Lung (tissue), 12 donors: ENCODE measurements around the gene LTBP1. TPM values are rescaled to one million over a fixed set of nuclear protein-coding genes. Genes with fewer than 3 reads are reported as not detected.

Experiments
- ATAC-seq: fragments of 200-7000 bp; cut with Tn5 transposase; one replicate; pipeline ENCODE4 v1.9.1; 2020; ENCODE audit warnings: moderate number of reproducible peaks; ENCODE audit not compliant: insufficient read depth, low FRiP score
- DNase-seq, 3 donors: peaks; one replicate each; pipeline ENCODE4 v3.0.0-alpha.2; 2013 to 2017
- H3K27ac ChIP-seq, 2 donors: one replicate each; pipeline ENCODE4 v1.5.1; 2013; ENCODE audit warnings: mild to moderate bottlenecking in 2 of 2, moderate library complexity in 2 of 2, control low read depth in 1 of 2, inconsistent platforms in 1 of 2, low read depth in 1 of 2, low read length in 1 of 2
- H3K27me3 ChIP-seq, 3 donors: one replicate each; pipeline ENCODE4 v1.5.1; 2013; ENCODE audit warnings: low read length in 2 of 3; ENCODE audit not compliant: control insufficient read depth in 3 of 3, insufficient read depth in 3 of 3
- H3K36me3 ChIP-seq, 4 donors: one replicate each; pipeline ENCODE4 v1.5.1; 2013; ENCODE audit warnings: low read length in 4 of 4, mild to moderate bottlenecking in 1 of 4, moderate library complexity in 1 of 4; ENCODE audit not compliant: control insufficient read depth in 4 of 4, insufficient read depth in 4 of 4
- H3K4me1 ChIP-seq, 5 donors: one replicate each; pipeline ENCODE4 v1.5.1; 2013; ENCODE audit warnings: low read length in 5 of 5, mild to moderate bottlenecking in 2 of 5, moderate library complexity in 1 of 5; ENCODE audit not compliant: control insufficient read depth in 5 of 5, insufficient read depth in 5 of 5
- H3K4me3 ChIP-seq: one replicate; pipeline ENCODE4 v1.5.1; 2013; ENCODE audit warnings: mild to moderate bottlenecking, control low read depth, moderate library complexity
- H3K9ac ChIP-seq, 2 donors: one replicate each; pipeline ENCODE4 v1.5.1; 2013; ENCODE audit warnings: low read length in 2 of 2, control low read depth in 1 of 2; ENCODE audit not compliant: insufficient read depth in 1 of 2
- H3K9me3 ChIP-seq, 4 donors: one replicate each; pipeline ENCODE4 v1.5.1; 2013; ENCODE audit warnings: low read length in 3 of 4, mild to moderate bottlenecking in 1 of 4, moderate library complexity in 1 of 4; ENCODE audit not compliant: control insufficient read depth in 4 of 4, insufficient read depth in 3 of 4
- CTCF ChIP-seq: IDR thresholded peaks from 2 replicates; pipeline ENCODE4 v1.5.1; 2012; ENCODE audit warnings: mild to moderate bottlenecking; ENCODE audit errors: control extremely low read depth, extremely low read depth
- WGBS, 2 donors: extraction: QIAGEN DNeasy Blood & Tissue Kit; methylation state at CpG; one replicate each; pipeline ENCODE4 v1.1.7; 2013; 5-methylcytosine and 5-hydroxymethylcytosine counted together
- polyA plus RNA-seq, 2 donors: library from polyadenylated mRNA; stranded (reverse); fragments of 200-250 nt; gene quantifications; one replicate each; pipeline ENCODE4 v1.2.1, GENCODE V29; 2013
- total RNA-seq, 2 donors: library from RNA; depleted of rRNA in 1 of 2; stranded (reverse); fragments of >200 nt in 1 of 2; gene quantifications; one replicate each; pipeline ENCODE4 v1.2.1, GENCODE V29; 2014 to 2021
- donor health status: control.
- donor health status: control.
- donor health status: Bipolar disorder and iron deficiency.
- donor health status: healthy.
- donor health status: DM: yes; HTN: yes; CAD: no.

The LTBP1 gene
- total and polyA plus RNA-seq, 4 donors = 8.8 to 57.4 (median 28.6) TPM

- no peak for DNase-seq
- 85 to 87% methylated on average over 2 of the region's 2 CpGs for WGBS, 2 donors
Measured at GRCh38 chr2:32931519-32931918, 15.2 kb upstream of the LTBP1 start.

GRCh38 chr2:32931945-32932709, 14.6 kb upstream of the LTBP1 start:
- Histone ChIP-seq H3K9me3 (peaks cover 0 to 1% (median 0%) of the 10 kb centered on the region in 4 donors), H3K4me1 (no peaks in the 10 kb centered on the region), H3K27me3 (no peaks in the 10 kb centered on the region), H3K9ac (no peak overlapping the region), H3K4me3 (no peak overlapping the region), H3K27ac (no peak overlapping the region), H3K36me3 (no peaks in the 10 kb centered on the region)
- no peak for ATAC-seq
- WGBS, 2 donors = 88 to 92% methylated on average over 12 of the region's 12 CpGs
- no peak for TF ChIP-seq CTCF
- DNase-seq = no peak

More at GRCh38 chr2:32931519-32931918, 15.2 kb upstream of the LTBP1 start:
- peaks cover 0 to 5% (median 0%) of the 10 kb centered on the region in 4 donors for H3K9me3 ChIP-seq
- H3K36me3 ChIP-seq = no peaks in the 10 kb centered on the region
- H3K27ac ChIP-seq = no peak overlapping the region
- no peaks in the 10 kb centered on the region for H3K27me3 ChIP-seq
- peaks cover 0 to 3% (median 0%) of the 10 kb centered on the region in 5 donors for H3K4me1 ChIP-seq
- H3K9ac ChIP-seq = no peak overlapping the region
- no peak for TF ChIP-seq CTCF
- no peak overlapping the region for H3K4me3 ChIP-seq
- no peak for ATAC-seq

GRCh38 chr2:32932825-32933755, 13.7 kb upstream of the LTBP1 start:
- Histone ChIP-seq H3K4me1 (no peaks in the 10 kb centered on the region), H3K4me3 (no peak overlapping the region), H3K9me3 (no peaks in the 10 kb centered on the region), H3K9ac (no peak overlapping the region), H3K36me3 (no peaks in the 10 kb centered on the region), H3K27me3 (no peaks in the 10 kb centered on the region), H3K27ac (no peak overlapping the region)
- no peak for TF ChIP-seq CTCF
- ATAC-seq (no peak), DNase-seq (no peak)
- WGBS, 2 donors = 86 to 89% methylated on average over 11 of the region's 11 CpGs
